Rectal smooth muscle tissue (tissue), 1 donor: ENCODE measurements around the gene SLC4A9.
A peak's percentile ranks its signal among the peaks of the same experiment; 100 is the strongest.

Source experiments
- H3K27ac ChIP-seq: one replicate; pipeline ENCODE4 v1.7.0; 2013; ENCODE audit warnings: low read depth, low read length, inconsistent platforms
- H3K27me3 ChIP-seq: one replicate; pipeline ENCODE4 v1.7.0; 2013; ENCODE audit warnings: low read length; ENCODE audit not compliant: control insufficient read depth, insufficient read depth
- H3K36me3 ChIP-seq: one replicate; pipeline ENCODE4 v1.7.0; 2013; ENCODE audit warnings: low read length; ENCODE audit not compliant: control insufficient read depth, insufficient read depth
- H3K4me1 ChIP-seq: one replicate; pipeline ENCODE4 v1.7.0; 2013; ENCODE audit warnings: low read length; ENCODE audit not compliant: control insufficient read depth, insufficient read depth
- H3K4me3 ChIP-seq: one replicate; pipeline ENCODE4 v1.7.0; 2013; ENCODE audit warnings: low read length
- H3K9ac ChIP-seq: one replicate; pipeline ENCODE4 v1.7.0; 2013; ENCODE audit warnings: low read length

The SLC4A9 gene

DNA sequence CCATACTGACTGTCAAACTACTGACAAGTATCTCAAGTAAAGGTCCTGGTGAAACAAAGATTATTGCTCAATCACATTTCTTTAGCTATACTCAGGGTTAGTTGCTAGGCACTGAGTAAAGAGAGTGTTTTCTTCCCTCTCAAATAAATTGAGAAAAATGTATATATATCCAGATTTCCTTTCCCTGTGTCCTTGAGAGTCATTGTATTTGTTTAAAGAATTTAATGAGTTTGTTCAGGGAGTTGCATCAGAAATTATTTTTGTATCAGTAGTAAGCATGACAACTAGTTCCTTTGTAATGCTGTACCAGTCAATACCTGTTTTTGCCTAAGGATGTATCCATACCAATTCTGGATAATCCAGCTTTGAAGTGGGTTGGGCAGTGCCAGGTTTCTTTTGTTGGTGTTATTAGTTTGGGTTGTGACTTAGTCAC lies 38.4 kb downstream of the SLC4A9 start:
- no peak overlapping the region for H3K4me3 ChIP-seq
- H3K36me3 ChIP-seq: peaks cover 2% of the 10 kb centered on the region
- no peak overlapping the region for H3K27ac ChIP-seq
- no peaks in the 10 kb centered on the region for H3K27me3 ChIP-seq
- H3K4me1 ChIP-seq: peaks cover 6% of the 10 kb centered on the region
- H3K9ac ChIP-seq: no peak overlapping the region

DNA sequence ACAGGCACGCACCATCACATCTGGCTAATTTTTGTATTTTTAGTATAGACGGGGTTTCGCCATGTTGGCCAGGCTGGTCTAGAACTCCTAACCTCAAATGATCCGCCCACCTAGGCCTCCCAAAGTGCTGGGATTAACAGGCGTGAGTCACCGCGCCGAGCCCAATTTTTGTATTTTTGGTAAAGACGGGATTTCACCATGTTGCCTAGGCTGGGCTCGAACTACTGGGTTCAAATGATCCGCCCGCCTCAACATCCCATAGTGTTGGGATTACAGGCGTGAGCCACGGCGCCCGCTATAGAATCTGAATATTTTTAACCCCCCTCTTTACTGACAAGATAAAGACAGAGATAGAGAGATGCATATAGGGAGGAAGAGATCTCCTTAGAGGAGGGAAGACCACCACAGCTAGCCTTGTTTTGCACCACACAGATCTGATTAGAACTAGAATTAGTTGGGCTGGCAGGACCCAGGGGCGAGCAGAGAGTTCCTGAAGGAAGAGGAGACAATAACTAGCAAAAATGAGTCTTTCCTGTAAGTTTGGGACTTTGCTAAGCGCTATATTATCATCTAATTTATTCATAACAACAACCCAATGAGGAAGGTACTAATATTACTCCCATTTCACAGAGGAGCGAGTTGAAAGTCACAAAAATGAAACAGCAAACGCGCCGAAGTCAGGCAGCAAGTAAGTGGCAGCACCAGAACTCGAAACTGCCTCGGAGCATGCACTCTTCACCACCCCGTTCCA lies 40.2 kb downstream of the SLC4A9 start:
- peak overlapping the region; percentile 74 for H3K9ac ChIP-seq
- H3K4me1 ChIP-seq: peaks cover 14% of the 10 kb centered on the region
- no peaks in the 10 kb centered on the region for H3K27me3 ChIP-seq
- H3K27ac ChIP-seq: peak overlapping the region; percentile 84
- peak overlapping the region; percentile 96 for H3K4me3 ChIP-seq
- peaks cover 2% of the 10 kb centered on the region for H3K36me3 ChIP-seq

- H3K4me3 ChIP-seq: peak overlapping the region; percentile 96
- peaks cover 2% of the 10 kb centered on the region for H3K36me3 ChIP-seq
- peak overlapping the region; percentile 74 for H3K9ac ChIP-seq
- H3K4me1 ChIP-seq: peaks cover 14% of the 10 kb centered on the region
- no peaks in the 10 kb centered on the region for H3K27me3 ChIP-seq
- peak overlapping the region; percentile 84 for H3K27ac ChIP-seq
Measured at GRCh38 chr5:140400730-140401361, 40.9 kb downstream of the SLC4A9 start.

DNA sequence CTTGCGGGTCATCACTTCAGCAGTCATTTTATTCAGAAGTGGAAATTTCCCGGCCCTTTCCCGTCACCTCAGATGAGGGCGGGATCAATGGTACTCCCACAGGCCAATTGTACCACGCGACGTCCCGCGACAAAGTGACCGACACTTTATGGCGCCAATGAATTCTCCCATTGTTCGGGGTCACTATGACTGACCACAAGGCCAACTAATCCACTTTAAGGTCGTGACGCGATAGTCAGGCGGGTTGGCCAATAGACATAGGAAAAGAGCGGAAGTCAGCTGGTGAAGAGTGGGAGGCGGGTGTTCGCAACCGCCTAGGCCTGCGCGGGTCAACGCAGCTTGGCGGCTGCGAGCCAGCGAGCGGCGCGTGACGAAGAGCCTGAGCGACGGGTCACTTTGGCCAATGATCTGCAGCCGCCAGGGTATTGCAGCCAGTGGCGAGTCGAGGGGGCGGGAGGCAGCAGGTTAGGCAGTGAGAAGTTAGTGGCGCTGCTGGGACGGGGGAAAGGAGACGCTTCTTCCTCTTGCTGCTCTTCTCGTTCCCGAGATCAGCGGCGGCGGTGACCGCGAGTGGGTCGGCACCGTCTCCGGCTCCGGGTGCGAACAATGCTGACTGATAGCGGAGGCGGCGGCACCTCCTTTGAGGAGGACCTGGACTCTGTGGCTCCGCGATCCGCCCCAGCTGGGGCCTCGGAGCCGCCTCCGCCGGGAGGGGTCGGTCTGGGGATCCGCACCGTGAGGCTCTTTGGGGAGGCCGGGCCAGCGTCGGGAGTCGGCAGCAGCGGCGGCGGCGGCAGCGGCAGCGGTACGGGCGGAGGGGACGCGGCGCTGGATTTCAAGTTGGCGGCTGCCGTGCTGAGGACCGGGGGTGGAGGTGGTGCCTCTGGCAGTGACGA lies 41.6 kb downstream of the SLC4A9 start, which contains the start of gene ANKHD1:
Gene ANKHD1 (plus strand): TSS at position 472 of the 896 bp plus-strand sequence. CDS start 135 bp downstream, at position 607.
- Histone ChIP-seq H3K4me3 (peak within 1 kb of the TSS; percentile 96), H3K9ac (peak within 1 kb of the TSS; percentile 93), H3K27ac (peak within 1 kb of the TSS; percentile 98), H3K36me3 (peaks cover 2% of the 10 kb centered on the region), H3K4me1 (peaks cover 14% of the 10 kb centered on the region), H3K27me3 (no peaks in the 10 kb centered on the region)

- H3K27ac ChIP-seq: peak overlapping the region; percentile 98
- H3K27me3 ChIP-seq: no peaks in the 10 kb centered on the region
- H3K4me1 ChIP-seq: peaks cover 14% of the 10 kb centered on the region
- H3K4me3 ChIP-seq: peak overlapping the region; percentile 91
- H3K36me3 ChIP-seq: peaks cover 2% of the 10 kb centered on the region
- peak overlapping the region; percentile 93 for H3K9ac ChIP-seq
Measured at GRCh38 chr5:140402258-140403074, 42.5 kb downstream of the SLC4A9 start.

GRCh38 chr5:140403613-140404012 lies 43.6 kb downstream of the SLC4A9 start:
- Histone ChIP-seq H3K36me3 (peaks cover 2% of the 10 kb centered on the region), H3K27ac (no peak overlapping the region), H3K27me3 (no peaks in the 10 kb centered on the region), H3K9ac (no peak overlapping the region), H3K4me1 (peaks cover 14% of the 10 kb centered on the region), H3K4me3 (peak overlapping the region; percentile 91)

- Histone ChIP-seq H3K36me3 (no peaks in the 10 kb centered on the region), H3K4me3 (no peak overlapping the region), H3K27me3 (no peaks in the 10 kb centered on the region), H3K27ac (no peak overlapping the region), H3K4me1 (peaks cover 5% of the 10 kb centered on the region), H3K9ac (no peak overlapping the region)
Measured at GRCh38 chr5:140408750-140409241, 48.8 kb downstream of the SLC4A9 start.

GRCh38 chr5:140413230-140413629 lies 53.2 kb downstream of the SLC4A9 start:
- no peaks in the 10 kb centered on the region for H3K4me1 ChIP-seq
- H3K36me3 ChIP-seq: no peaks in the 10 kb centered on the region
- H3K4me3 ChIP-seq: no peak overlapping the region
- H3K27ac ChIP-seq: no peak overlapping the region
- no peak overlapping the region for H3K9ac ChIP-seq
- no peaks in the 10 kb centered on the region for H3K27me3 ChIP-seq

GRCh38 chr5:140417235-140417634 lies 57.2 kb downstream of the SLC4A9 start:
- H3K27me3 ChIP-seq: no peaks in the 10 kb centered on the region

DNA sequence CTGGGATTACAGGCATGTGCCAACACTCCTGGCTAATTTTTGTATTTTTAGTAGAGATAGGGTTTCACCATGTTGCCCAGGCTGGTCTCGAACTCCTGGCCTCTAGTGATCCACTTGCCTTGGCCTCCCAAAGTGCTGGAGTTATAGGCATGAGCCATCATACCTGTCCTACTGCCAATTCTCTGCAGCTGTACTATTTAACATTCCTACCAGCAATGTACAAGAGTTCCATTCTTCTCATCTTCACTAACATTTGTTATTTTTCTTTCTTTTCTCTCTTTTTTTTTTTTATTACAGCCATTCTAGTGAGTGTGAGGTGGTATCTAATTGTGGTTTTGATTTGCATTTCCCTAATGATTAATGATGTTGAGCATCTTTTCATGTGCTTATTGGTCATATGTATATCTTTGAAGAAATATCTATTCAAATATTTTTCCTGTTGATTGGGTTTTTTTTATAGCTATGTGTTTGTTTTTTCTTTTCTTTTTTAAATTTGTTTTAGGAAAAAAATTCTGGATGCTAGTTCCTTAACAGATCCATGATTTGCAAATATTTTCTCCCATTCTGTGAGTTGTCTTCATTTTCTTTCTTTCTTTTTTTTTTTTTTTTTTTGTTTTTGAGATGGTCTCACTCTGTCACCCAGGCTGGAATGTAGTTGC lies 59.0 kb downstream of the SLC4A9 start:
- no peak overlapping the region for H3K4me3 ChIP-seq
- H3K4me1 ChIP-seq: no peaks in the 10 kb centered on the region
- no peaks in the 10 kb centered on the region for H3K36me3 ChIP-seq
- no peak overlapping the region for H3K27ac ChIP-seq
- no peak overlapping the region for H3K9ac ChIP-seq
- H3K27me3 ChIP-seq: no peaks in the 10 kb centered on the region

More at GRCh38 chr5:140417235-140417634, 57.2 kb downstream of the SLC4A9 start:
- H3K27ac ChIP-seq: no peak overlapping the region
- no peaks in the 10 kb centered on the region for H3K36me3 ChIP-seq
- H3K4me1 ChIP-seq: no peaks in the 10 kb centered on the region
- H3K9ac ChIP-seq: no peak overlapping the region
- H3K4me3 ChIP-seq: no peak overlapping the region

DNA sequence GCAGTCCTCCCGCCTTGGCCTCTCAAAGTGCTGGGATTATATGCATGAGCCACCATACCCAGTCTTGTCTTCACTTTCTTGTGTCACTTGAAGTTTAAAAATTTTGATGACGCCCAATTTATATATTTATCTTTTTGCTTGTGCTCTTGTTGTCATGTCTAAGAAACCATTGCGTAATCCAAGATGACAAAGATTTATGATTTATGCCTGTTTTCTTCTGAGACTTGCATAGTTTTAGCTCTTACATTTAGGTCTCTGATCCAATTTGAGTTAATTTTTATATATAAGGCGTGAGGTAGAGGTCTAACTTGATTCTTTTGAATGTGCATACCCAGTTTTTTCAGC lies 60.2 kb downstream of the SLC4A9 start:
- H3K9ac ChIP-seq: no peak overlapping the region
- H3K4me3 ChIP-seq: no peak overlapping the region
- H3K4me1 ChIP-seq: no peaks in the 10 kb centered on the region
- H3K27me3 ChIP-seq: no peaks in the 10 kb centered on the region
- H3K27ac ChIP-seq: no peak overlapping the region
- no peaks in the 10 kb centered on the region for H3K36me3 ChIP-seq
